ENCODE measurements around the gene EML1.

DNA sequence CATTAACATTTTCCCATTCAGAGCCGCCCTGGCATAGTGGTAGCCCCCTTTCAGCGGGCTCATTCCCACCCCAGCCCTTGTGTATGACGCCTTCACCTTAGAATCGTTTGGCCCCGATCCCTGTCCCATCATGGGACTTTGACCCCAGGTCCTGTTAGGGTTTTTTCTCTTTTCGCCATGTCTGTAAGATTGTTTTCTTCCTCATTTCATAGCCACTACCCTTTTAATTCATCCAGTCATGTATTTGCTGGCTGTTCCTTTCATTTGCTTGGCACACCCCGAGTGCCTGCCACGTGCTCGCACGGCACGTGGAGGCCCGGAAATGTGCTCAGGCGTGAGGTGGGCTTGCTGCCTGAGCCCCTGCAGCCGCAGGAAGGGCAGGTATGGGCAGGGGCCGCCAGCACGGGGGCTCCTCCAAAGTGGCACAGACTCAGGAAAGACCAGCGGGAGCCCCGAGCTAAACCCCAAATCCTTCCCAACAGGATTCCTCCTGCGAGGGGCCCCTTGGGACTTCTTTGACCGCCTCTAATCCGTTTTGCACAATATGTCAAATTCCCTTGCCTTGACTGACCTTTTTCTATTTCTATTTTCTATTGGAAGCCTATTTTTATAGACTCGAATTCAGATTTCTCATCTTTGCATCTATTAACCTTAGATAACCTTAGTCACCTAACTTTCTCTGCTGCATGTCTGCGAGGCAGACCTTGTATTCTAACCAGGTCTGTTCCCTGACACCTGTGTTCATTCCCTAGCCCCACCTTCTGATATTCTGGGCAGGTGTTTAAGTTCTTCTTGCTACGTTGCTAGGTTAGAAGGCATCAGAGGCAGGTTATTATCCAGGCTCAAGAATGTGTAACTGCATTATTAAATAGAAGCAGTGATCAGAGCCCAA lies 114.8 kb downstream of the EML1 start:
- TF ChIP-seq, protein P1, sequence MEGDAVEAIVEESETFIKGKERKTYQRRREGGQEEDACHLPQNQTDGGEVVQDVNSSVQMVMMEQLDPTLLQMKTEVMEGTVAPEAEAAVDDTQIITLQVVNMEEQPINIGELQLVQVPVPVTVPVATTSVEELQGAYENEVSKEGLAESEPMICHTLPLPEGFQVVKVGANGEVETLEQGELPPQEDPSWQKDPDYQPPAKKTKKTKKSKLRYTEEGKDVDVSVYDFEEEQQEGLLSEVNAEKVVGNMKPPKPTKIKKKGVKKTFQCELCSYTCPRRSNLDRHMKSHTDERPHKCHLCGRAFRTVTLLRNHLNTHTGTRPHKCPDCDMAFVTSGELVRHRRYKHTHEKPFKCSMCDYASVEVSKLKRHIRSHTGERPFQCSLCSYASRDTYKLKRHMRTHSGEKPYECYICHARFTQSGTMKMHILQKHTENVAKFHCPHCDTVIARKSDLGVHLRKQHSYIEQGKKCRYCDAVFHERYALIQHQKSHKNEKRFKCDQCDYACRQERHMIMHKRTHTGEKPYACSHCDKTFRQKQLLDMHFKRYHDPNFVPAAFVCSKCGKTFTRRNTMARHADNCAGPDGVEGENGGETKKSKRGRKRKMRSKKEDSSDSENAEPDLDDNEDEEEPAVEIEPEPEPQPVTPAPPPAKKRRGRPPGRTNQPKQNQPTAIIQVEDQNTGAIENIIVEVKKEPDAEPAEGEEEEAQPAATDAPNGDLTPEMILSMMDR (IDR thresholded peaks at IDR 0.05), result no peak
- no peak for TF ChIP-seq POLR2A (IDR thresholded peaks at IDR 0.05)

All from right lobe of liver (tissue), 4 donors.